Renal pelvis (tissue), 4 donors: ENCODE measurements around the gene ITM2B. TPM values are rescaled to one million over a fixed set of nuclear protein-coding genes. Genes with fewer than 3 reads are reported as not detected.

Source experiments
- DNase-seq: peaks from one replicate; pipeline ENCODE4 v3.0.0-alpha.2; 2013
- polyA plus RNA-seq, 3 donors: library from polyadenylated mRNA; unstranded; fragments of 120-200 nt; gene quantifications; one replicate each; pipeline ENCODE4 v1.2.1, GENCODE V29; 2013; ENCODE audit not compliant: insufficient read length in 3 of 3

The ITM2B gene
- polyA plus RNA-seq, 3 donors = 1,188 to 1,319 (median 1,245) TPM

DNA sequence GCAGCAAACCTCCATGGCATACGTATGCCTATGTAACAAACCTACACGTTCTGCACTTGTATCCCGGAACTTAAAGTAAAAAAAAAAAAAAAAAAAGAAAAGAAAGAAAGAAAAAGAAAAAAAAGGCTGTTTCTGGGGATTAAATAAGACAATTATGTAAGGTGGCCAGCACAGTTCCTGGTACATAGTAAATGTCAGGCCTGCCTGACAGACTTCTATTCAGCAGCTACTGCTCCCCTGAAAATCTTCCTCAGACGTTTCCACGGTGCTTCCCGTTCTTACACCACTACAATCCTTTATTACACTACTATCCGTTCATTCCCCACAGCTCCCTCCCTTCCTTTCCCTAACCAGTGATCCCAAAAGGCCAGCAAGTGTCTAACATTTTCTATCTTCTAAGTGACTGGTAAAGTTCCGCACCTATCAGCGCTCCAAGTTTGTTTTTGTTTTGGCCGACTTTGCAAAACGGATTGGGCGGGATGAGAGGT lies 69.9 kb downstream of the ITM2B start:
- no peak for DNase-seq

GRCh38 chr13:48303359-48304142 lies 70.5 kb downstream of the ITM2B start, which contains the start of gene RB1:
Gene RB1, plus strand, starts transcription at chr13:48303751. Its CDS starts 162 bp downstream, at chr13:48303913.
- DNase-seq = peak; percentile 89

GRCh38 chr13:48304143-48304876 lies 71.3 kb downstream of the ITM2B start:
- DNase-seq = peak; percentile 62

- DNase-seq = no peak
Measured at GRCh38 chr13:48311223-48311622, 78.2 kb downstream of the ITM2B start.

- no peak for DNase-seq
Measured at GRCh38 chr13:48315969-48316650, 83.1 kb downstream of the ITM2B start.

- no peak for DNase-seq
Measured at GRCh38 chr13:48316826-48317510, 84.0 kb downstream of the ITM2B start.

- DNase-seq = no peak
Measured at GRCh38 chr13:48317511-48318376, 84.7 kb downstream of the ITM2B start.

GRCh38 chr13:48318377-48318811 lies 85.4 kb downstream of the ITM2B start:
- no peak for DNase-seq

DNA sequence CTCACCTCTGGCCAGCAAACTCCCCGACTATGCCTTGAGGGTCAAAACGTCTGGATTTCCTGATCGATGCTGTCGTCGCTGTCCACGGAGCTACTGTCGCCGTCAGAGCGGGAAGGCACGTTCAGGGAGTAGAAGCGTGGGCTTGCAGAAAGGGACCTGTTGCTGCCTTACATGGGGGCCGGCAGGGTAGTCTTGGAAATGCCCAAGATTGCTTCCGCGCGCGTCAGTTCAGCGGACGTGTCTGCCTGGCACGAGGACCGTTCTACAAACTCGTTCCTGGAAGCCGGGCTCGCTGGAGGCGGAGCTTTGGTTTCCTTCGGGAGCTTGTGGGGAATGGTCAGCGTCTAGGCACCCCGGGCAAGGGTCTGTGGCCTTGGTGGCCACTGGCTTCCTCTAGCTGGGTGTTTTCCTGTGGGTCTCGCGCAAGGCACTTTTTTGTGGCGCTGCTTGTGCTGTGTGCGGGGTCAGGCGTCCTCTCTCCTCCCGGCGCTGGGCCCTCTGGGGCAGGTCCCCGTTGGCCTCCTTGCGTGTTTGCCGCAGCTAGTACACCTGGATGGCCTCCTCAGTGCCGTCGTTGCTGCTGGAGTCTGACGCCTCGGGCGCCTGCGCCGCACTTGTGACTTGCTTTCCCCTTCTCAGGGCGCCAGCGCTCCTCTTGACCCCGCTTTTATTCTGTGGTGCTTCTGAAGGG lies 86.0 kb downstream of the ITM2B start:
- DNase-seq = no peak

Other genes with a start within 250 kb of the ITM2B start
- gene SUCLA2, start 231.9 kb upstream of the ITM2B start, polyA plus RNA-seq = 10 to 100 TPM; 78.0 to 97.1 (median 88.5) TPM
- 10 to 100 TPM; 22.4 to 26.3 (median 25.6) TPM for gene NUDT15, start 195.5 kb upstream of the ITM2B start, polyA plus RNA-seq
- gene MED4, start 138.1 kb upstream of the ITM2B start, polyA plus RNA-seq = 10 to 100 TPM; 73.2 to 82.5 (median 81.6) TPM
- gene RB1, start 70.5 kb downstream of the ITM2B start, polyA plus RNA-seq = 10 to 100 TPM; 40.7 to 44.6 (median 41.3) TPM
- 10 to 100 TPM; 31.1 to 41.7 (median 37.7) TPM for gene LPAR6, start 179.9 kb downstream of the ITM2B start, polyA plus RNA-seq